HG02870 (cell line): ENCODE results near the gene CCRL2.

Experiments used
- ATAC-seq: cut with Tn5 transposase; IDR thresholded peaks from one replicate; pipeline ENCODE4 v1.9.1; 2021; ENCODE audit warnings: mild to moderate bottlenecking, moderate library complexity; ENCODE audit not compliant: unreplicated experiment

CCRL2 gene

GRCh38 chr3:46455231-46456115 is 48.4 kb downstream of the CCRL2 start:
- no peak for ATAC-seq

DNA sequence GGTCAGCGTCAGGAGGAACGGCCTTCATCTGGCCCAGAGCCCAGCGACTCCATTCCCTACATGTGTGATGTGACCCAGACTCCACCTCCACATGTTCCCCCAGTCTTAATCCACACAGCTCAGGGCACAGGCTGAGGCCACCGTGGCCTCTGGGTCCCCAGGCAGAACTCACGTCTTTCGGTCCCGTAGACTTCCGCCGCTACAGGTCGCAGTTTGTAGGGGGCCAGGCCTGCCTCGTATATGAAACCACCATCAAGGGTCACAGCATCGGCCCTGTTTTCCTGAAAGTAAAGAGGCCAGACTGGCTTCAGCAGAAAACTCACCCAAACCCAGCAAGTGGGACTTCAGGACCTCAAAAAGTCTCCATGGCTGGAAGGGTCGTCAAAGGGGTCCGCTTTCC is 49.1 kb downstream of the CCRL2 start:
- no peak for ATAC-seq
